ENCODE results near the gene DLX5. TPM values are rescaled to one million over a fixed set of nuclear protein-coding genes. Genes with fewer than 3 reads are reported as not detected.

The DLX5 gene
- total and polyA plus RNA-seq, 2 of the 4 experiments (the other 2 are of a cell fraction) = not detected

GRCh38 chr7:97018791-97019531 is 5.7 kb downstream of the DLX5 start:
- Histone ChIP-seq H2BK120ac (ENCODE audit: low read depth, low read length) (no peak overlapping the region), H3K4ac (ENCODE audit: low read depth, low read length) (no peak overlapping the region), H2AK9ac (replicated peaks; ENCODE audit: low read depth, low read length, poor library complexity) (no peak overlapping the region), H4K8ac (ENCODE audit: low read depth in 2 of 2, low read length in 2 of 2) (no peak overlapping the region), H3K9ac (ENCODE audit: low read depth, low read length) (no peak overlapping the region), H4K20me1 (ENCODE audit: insufficient read depth, low read length) (no peaks in the 10 kb centered on the region), H4K91ac (ENCODE audit: insufficient read depth, low read depth, low read length) (no peak overlapping the region), H3K9me3 (ENCODE audit: control insufficient read depth, insufficient read depth, low read length) (peaks cover 7% of the 10 kb centered on the region), H3K14ac (replicated peaks; ENCODE audit: low read depth, low read length) (no peak overlapping the region), H3K79me1 (ENCODE audit: low read depth in 1 of 2, low read length in 2 of 2) (no peaks in the 10 kb centered on the region), H3K36me3 (ENCODE audit: control insufficient read depth, insufficient read depth, low read length) (no peaks in the 10 kb centered on the region), H3K27me3 (ENCODE audit: control insufficient read depth, insufficient read depth, low read length) (peaks cover 77% of the 10 kb centered on the region), H2BK5ac (ENCODE audit: low read depth, low read length, poor library complexity, severe bottlenecking) (no peak overlapping the region), H4K5ac (ENCODE audit: low read depth, low read length) (no peak overlapping the region), H2AFZ (replicated peaks; ENCODE audit: low read length, poor library complexity) (no peak overlapping the region), H3K56ac (ENCODE audit: extremely low read depth, insufficient read depth, low read length) (no peak overlapping the region), H2BK20ac (ENCODE audit: low read depth, low read length) (no peak overlapping the region), H3K4me2 (ENCODE audit: low read depth, low read length) (no peak overlapping the region), H2BK15ac (ENCODE audit: low read depth, low read length) (no peak overlapping the region), H3K23ac (ENCODE audit: low read depth, low read length) (no peak overlapping the region), H3K18ac (ENCODE audit: low read depth, low read length) (no peak overlapping the region), H3K9me1 (ENCODE audit: insufficient read depth, low read length) (no peaks in the 10 kb centered on the region), H3K4me1 (ENCODE audit: control insufficient read depth, insufficient read depth, low read length) (no peaks in the 10 kb centered on the region), H3K4me3 (ENCODE audit: insufficient read depth, low read depth, low read length) (no peak overlapping the region), H2AK5ac (ENCODE audit: low read depth, low read length) (no peak overlapping the region), H3K27ac (ENCODE audit: insufficient read depth, low read length) (no peak overlapping the region)
- POLR2A ChIA-PET (ENCODE audit: unreplicated experiment) = no interaction called here
- in situ Hi-C loops (cut with MboI; ENCODE audit: low sequenced_read_pairs) (no loop called here), intact Hi-C loops (cut with micrococcal nuclease) (no loop called here), dilution Hi-C loops (cut with HindIII; ENCODE audit: low sequenced_read_pairs, unreplicated experiment) (no loop called here)
- TF ChIP-seq MAFK (IDR thresholded peaks at IDR 0.05; ENCODE audit: low read depth, low read length) = no peak
- TF ChIP-seq POLR2A (IDR thresholded peaks at IDR 0.05; ENCODE audit: low read depth, low read length) = no peak
- no peak for TF ChIP-seq CEBPB (IDR thresholded peaks at IDR 0.05; ENCODE audit: low read depth, low read length)
- no peak for TF ChIP-seq CHD1 (IDR thresholded peaks at IDR 0.05; ENCODE audit: low read depth, low read length)
- no peak for TF ChIP-seq CTCF (conservative IDR thresholded peaks at IDR 0.05; ENCODE audit: low read depth, low read length)
- no peak for TF ChIP-seq RCOR1 (IDR thresholded peaks at IDR 0.05; ENCODE audit: insufficient replicate concordance, low read length)
- no peak for TF ChIP-seq MXI1 (IDR thresholded peaks at IDR 0.05; ENCODE audit: borderline replicate concordance, low read depth, low read length)
- TF ChIP-seq RAD21 (IDR thresholded peaks at IDR 0.05; ENCODE audit: low read length) = no peak
- TF ChIP-seq SMC3 (IDR thresholded peaks at IDR 0.05; ENCODE audit: low read depth, low read length) = no peak
- DNase-seq (no peak), ATAC-seq (ENCODE audit: low read depth) (no peak)
- CTCF ChIA-PET = interaction anchor here (1.4 to 1.6 kb wide), 2 partner anchors 9 to 1103 kb away, joined by 3 to 6 read pairs; no protein-coding TSS in a partner anchor
- WGBS, 2 experiments (ENCODE audit: extremely low coverage in 2 of 2, insufficient read length in 1 of 2) = 4% methylated on average over 8 of the region's 19 CpGs; no CpG with 5 or more reads in 1 of the 2 experiments
- BruUV-seq (replicated peaks) = no TSS peak

Data from IMR-90 (cell line).